Epithelial cell of proximal tubule (primary cell): ENCODE results near the gene HEPACAM2. TPM values are rescaled to one million over a fixed set of nuclear protein-coding genes. Genes with fewer than 3 reads are reported as not detected.

ENCODE experiments used
- DNase-seq: peaks from one replicate; pipeline ENCODE4 v3.0.0-alpha.2; 2011; ENCODE audit warnings: low read depth
- H3K4me3 ChIP-seq: 2 replicates; pipeline ENCODE4 v1.5.1; 2011; ENCODE audit warnings: low read depth, mild to moderate bottlenecking, low read length
- total RNA-seq: library from RNA; depleted of rRNA; stranded (reverse); fragments of >200 nt; gene quantifications from 2 replicates; pipeline ENCODE4 v1.2.3, GENCODE V29; 2015
- TF ChIP-seq, protein P1 (sequence below): conservative IDR thresholded peaks from 2 replicates; pipeline ENCODE4 v1.5.1; 2012; ENCODE audit warnings: low read depth, mild to moderate bottlenecking, low read length

Gene HEPACAM2
- total RNA-seq, 1 donor from 2014 or later, result not detected

DNA sequence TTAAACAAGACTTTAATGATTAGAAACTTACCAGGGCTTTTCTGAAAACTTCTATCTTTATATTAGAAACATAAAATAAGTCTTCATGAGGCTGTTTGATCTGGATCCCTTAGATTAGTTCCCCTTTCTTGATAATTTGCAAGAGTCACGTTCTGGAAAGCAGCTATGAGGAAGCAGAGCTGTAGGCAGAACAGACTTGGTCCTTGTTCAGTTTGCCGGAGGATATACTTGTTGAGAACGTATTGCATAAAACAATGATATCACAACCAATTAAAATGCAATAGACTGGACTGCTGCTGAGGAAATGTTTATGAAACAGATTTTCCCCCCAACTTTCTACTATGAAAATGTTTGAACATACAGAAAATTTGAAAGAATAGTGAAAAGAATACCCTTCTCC is 80.9 kb downstream of the HEPACAM2 start:
- TF ChIP-seq, protein P1, sequence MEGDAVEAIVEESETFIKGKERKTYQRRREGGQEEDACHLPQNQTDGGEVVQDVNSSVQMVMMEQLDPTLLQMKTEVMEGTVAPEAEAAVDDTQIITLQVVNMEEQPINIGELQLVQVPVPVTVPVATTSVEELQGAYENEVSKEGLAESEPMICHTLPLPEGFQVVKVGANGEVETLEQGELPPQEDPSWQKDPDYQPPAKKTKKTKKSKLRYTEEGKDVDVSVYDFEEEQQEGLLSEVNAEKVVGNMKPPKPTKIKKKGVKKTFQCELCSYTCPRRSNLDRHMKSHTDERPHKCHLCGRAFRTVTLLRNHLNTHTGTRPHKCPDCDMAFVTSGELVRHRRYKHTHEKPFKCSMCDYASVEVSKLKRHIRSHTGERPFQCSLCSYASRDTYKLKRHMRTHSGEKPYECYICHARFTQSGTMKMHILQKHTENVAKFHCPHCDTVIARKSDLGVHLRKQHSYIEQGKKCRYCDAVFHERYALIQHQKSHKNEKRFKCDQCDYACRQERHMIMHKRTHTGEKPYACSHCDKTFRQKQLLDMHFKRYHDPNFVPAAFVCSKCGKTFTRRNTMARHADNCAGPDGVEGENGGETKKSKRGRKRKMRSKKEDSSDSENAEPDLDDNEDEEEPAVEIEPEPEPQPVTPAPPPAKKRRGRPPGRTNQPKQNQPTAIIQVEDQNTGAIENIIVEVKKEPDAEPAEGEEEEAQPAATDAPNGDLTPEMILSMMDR, result no peak
- H3K4me3 ChIP-seq, result no peak overlapping the region
- DNase-seq, result no peak

DNA sequence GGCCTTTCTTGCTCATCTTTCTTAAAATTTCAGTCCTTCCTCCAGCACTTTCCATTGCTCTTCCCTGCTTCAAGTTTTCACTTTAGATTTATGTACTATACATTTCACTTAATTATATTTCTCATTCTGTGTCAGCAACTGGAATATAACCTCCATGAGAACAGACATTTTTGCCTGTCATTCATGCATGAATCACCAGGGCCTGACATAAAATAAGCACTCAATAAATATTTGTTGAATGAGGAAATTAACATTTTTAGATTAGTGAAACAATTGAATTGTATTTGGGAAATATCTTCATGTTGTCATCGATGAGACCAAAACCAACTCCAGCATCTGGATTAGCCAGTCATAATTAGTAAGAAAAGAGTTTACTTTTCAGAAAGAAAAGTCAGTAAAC is 84.1 kb downstream of the HEPACAM2 start:
- TF ChIP-seq, protein P1, result no peak
- no peak overlapping the region for H3K4me3 ChIP-seq
- no peak for DNase-seq

DNA sequence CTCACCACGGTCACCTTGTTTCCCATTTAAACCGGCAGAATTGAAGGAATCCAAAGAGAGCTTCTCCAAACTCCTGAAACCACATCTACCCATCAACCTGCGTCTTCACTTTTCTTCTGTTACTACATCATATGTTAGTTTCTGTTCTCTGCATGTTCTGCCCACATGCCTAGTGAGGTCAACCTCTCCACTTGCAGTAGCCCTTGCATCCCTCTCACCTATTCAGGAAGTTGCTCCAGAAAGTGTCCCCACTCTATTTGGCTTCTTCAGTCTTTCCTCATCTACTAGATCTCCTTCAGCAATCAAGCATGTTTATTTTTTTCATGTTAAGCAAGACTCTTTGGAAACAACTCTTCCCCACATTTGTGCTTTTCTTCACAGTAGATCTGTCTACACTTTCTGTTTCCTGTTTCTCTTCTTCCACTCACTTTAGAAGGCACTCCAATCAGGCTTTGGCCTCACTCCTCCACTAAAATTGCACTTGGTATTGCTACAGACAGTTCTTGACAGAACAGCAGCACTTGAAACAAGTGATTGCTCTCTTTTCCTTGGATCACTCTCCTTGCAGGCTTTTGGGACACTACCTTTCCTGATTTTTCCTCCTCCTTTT is 85.6 kb downstream of the HEPACAM2 start:
- DNase-seq, result no peak
- H3K4me3 ChIP-seq, result no peak overlapping the region
- TF ChIP-seq, protein P1, result no peak

DNA sequence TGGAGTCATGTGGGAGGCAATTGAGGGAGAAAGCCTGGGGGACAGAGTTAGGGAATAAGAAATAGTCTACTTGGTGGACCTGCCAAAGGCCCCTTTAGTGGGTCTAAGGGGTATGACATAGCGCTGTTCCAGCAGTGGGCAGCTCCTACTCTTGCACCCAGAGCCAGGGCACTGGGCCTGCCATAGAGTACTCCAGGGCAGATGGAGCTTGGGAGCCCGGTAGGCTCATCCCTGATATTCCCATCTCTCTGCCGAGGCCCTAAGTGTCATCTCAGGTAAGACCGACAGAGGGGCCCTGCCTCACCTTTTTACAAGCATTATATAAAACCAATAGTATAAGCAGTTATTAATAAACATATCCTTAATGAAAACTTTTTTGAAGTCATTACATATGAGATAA is 87.7 kb downstream of the HEPACAM2 start:
- TF ChIP-seq, protein P1, result no peak
- DNase-seq, result no peak

More for the DNA sequence above, 87.7 kb downstream of the HEPACAM2 start:
- no peak overlapping the region for H3K4me3 ChIP-seq

Other genes with a start within 250 kb of the HEPACAM2 start
- 0.87 and 1.7 TPM in 2 replicates for gene SAMD9, start 108.5 kb downstream of the HEPACAM2 start, total RNA-seq
- 0.07 and 0.69 TPM in 2 replicates for gene SAMD9L, start 78.1 kb downstream of the HEPACAM2 start, total RNA-seq
- gene VPS50, start 5.9 kb upstream of the HEPACAM2 start, total RNA-seq, result 14.6 and 16.2 TPM in 2 replicates